Endometrium (tissue), 2 donors: ENCODE data around the gene TGFA.

ENCODE experiments used
- FAIRE-seq: peaks from 2 replicates; lab custom pipeline; 2012; peaks lifted over from hg19 to GRCh38; lab: Jason Lieb, UNC
- donor health status: control.
- donor health status: control.

TGFA gene

GRCh38 chr2:70552501-70553333, 909 bp downstream of the TGFA start:
- no peak for FAIRE-seq

- no peak for FAIRE-seq
Observed at GRCh38 chr2:70551167-70551566, 2.5 kb downstream of the TGFA start.

- no peak for FAIRE-seq
Observed at GRCh38 chr2:70549962-70550361, 3.7 kb downstream of the TGFA start.

- FAIRE-seq, result no peak
Observed at GRCh38 chr2:70549064-70549710, 4.4 kb downstream of the TGFA start.

GRCh38 chr2:70548233-70548632, 5.4 kb downstream of the TGFA start:
- no peak for FAIRE-seq

- no peak for FAIRE-seq
Observed at GRCh38 chr2:70546885-70547284, 6.7 kb downstream of the TGFA start.

GRCh38 chr2:70546376-70546775, 7.2 kb downstream of the TGFA start:
- FAIRE-seq, result no peak

- FAIRE-seq, result no peak
Observed at GRCh38 chr2:70541481-70542020, 12.1 kb downstream of the TGFA start.

GRCh38 chr2:70537840-70538239, 15.8 kb downstream of the TGFA start:
- no peak for FAIRE-seq

GRCh38 chr2:70536517-70537055, 17.0 kb downstream of the TGFA start:
- FAIRE-seq, result no peak

GRCh38 chr2:70535573-70535972, 18.1 kb downstream of the TGFA start:
- peak; percentile 70 for FAIRE-seq

- no peak for FAIRE-seq
Observed at GRCh38 chr2:70534183-70534836, 19.3 kb downstream of the TGFA start.

- FAIRE-seq, result no peak
Observed at GRCh38 chr2:70532244-70532935, 21.2 kb downstream of the TGFA start.

GRCh38 chr2:70531419-70532086, 22.1 kb downstream of the TGFA start:
- no peak for FAIRE-seq

- no peak for FAIRE-seq
Observed at GRCh38 chr2:70529610-70530009, 24.0 kb downstream of the TGFA start.

GRCh38 chr2:70528929-70529328, 24.7 kb downstream of the TGFA start:
- no peak for FAIRE-seq

GRCh38 chr2:70528276-70528675, 25.4 kb downstream of the TGFA start:
- no peak for FAIRE-seq

- no peak for FAIRE-seq
Observed at GRCh38 chr2:70527447-70528080, 26.1 kb downstream of the TGFA start.

GRCh38 chr2:70526126-70526525, 27.5 kb downstream of the TGFA start:
- no peak for FAIRE-seq

GRCh38 chr2:70525032-70525431, 28.6 kb downstream of the TGFA start:
- no peak for FAIRE-seq
